Right lobe of liver (tissue), 6 donors: Measurements from ENCODE around the gene UBAC2. TPM values are rescaled to one million over a fixed set of nuclear protein-coding genes. Genes with fewer than 3 reads are reported as not detected.

Experiments
- ATAC-seq, 4 donors: fragments of 200-7000 bp; cut with Tn5 transposase; one replicate each; pipeline ENCODE4 v1.9.1; 2020; ENCODE audit warnings: mild to moderate bottlenecking in 4 of 4, moderate library complexity in 4 of 4
- DNase-seq, 3 donors: peaks; one replicate each; pipeline ENCODE4 v3.0.0-alpha.2; 2020
- H3K27ac ChIP-seq, 3 donors: fragments of 200-600 bp; one replicate each; pipeline ENCODE4 v1.8.0; 2022
- H3K27me3 ChIP-seq, 2 donors: fragments of 200-600 bp; one replicate each; pipeline ENCODE4 v1.8.0; 2022
- H3K36me3 ChIP-seq, 4 donors: fragments of 200-600 bp; sonication (generic) in 1 of 4; one replicate each; pipeline versions ENCODE4 v1.5.1 to v1.8.0; 2017 to 2022; ENCODE audit warnings: control low read depth in 1 of 4
- H3K4me1 ChIP-seq, 4 donors: fragments of 200-600 bp; sonication (generic) in 1 of 4; one replicate each; pipeline versions ENCODE4 v1.5.1 to v1.8.0; 2017 to 2022; ENCODE audit warnings: control low read depth in 1 of 4
- H3K4me3 ChIP-seq, 3 donors: fragments of 200-600 bp; one replicate each; pipeline ENCODE4 v1.8.0; 2022
- H3K9me3 ChIP-seq, 4 donors: fragments of 200-600 bp; sonication (generic) in 1 of 4; one replicate each; pipeline versions ENCODE4 v1.5.1 to v1.8.0; 2017 to 2022; ENCODE audit warnings: control low read depth in 1 of 4
- CTCF ChIP-seq, 4 donors: fragments of 200-600 bp in 3 of 4; fragments of 450-650 bp in 1 of 4; IDR thresholded peaks; one replicate each; pipeline versions ENCODE4 v1.5.1 to v1.8.0; 2016 to 2022; ENCODE audit warnings: antibody characterized with exemption in 4 of 4, mild to moderate bottlenecking in 2 of 4
- POLR2A ChIP-seq: fragments of 450-650 bp; IDR thresholded peaks from one replicate; pipeline ENCODE4 v1.6.1; 2017; ENCODE audit warnings: antibody characterized with exemption, mild to moderate bottlenecking
- WGBS: methylation state at CpG from one replicate; pipeline ENCODE4 v1.1.6; 2018; ENCODE audit warnings: low coverage, low lambda C conversion rate; ENCODE audit not compliant: insufficient coverage; ENCODE audit errors: missing lambda C conversion rate; 5-methylcytosine and 5-hydroxymethylcytosine counted together
- intact Hi-C, 2 donors: fragments of 100-400 bp; cut with DNase I; formaldehyde crosslinking; loops; one replicate each; pipeline versions ENCODE4 v1.11.2 to v1.14.1; 2022
- total RNA-seq, 6 experiments: library from RNA; depleted of rRNA in 2 of 6; stranded (reverse); fragments of >200 nt in 2 of 6; fragmentation: NEBNext Ultra II Directional in 3 of 6; extraction: Animal tissue kit (Norgen Biotek cat#: 25700) in 3 of 6; gene quantifications; one replicate each; pipeline versions ENCODE4 v1.1.0 to v1.2.4, GENCODE V29; 2016 to 2023
- donor health status: DM: no; HTN: yes; CAD: no.
- donor health status: DM: no; HTN: no; CAD: no.
- donor health status: DM: no; HTN: no; CAD: no.
- donor health status: DM: no; HTN: yes; CAD: no.
- donor health status: DM: no; HTN: yes; CAD: no.

Gene UBAC2
- total RNA-seq, 6 experiments from 2014 or later: 30.2 to 45.0 (median 37.0) TPM

GRCh38 chr13:99203601-99204579, 3.2 kb downstream of the UBAC2 start:
- ATAC-seq (no peak), DNase-seq (no peak)
- H3K4me3 ChIP-seq: no peak overlapping the region
- H3K9me3 ChIP-seq: no peaks in the 10 kb centered on the region
- no peak overlapping the region for H3K27ac ChIP-seq
- 74% methylated on average over 9 of the region's 9 CpGs for WGBS
- intact Hi-C loops: no loop called here
- H3K4me1 ChIP-seq: peaks cover 0 to 15% (median 2%) of the 10 kb centered on the region in 4 donors
- TF ChIP-seq CTCF (IDR thresholded peaks at IDR 0.05): no peak
- TF ChIP-seq POLR2A: no peak
- H3K36me3 ChIP-seq: no peaks in the 10 kb centered on the region
- no peaks in the 10 kb centered on the region for H3K27me3 ChIP-seq

GRCh38 chr13:99205621-99206220, 5.1 kb downstream of the UBAC2 start:
- H3K4me3 ChIP-seq: no peak overlapping the region
- TF ChIP-seq POLR2A (no peak), CTCF (IDR thresholded peaks at IDR 0.05) (no peak)
- H3K27me3 ChIP-seq: no peaks in the 10 kb centered on the region
- DNase-seq (no peak), ATAC-seq (no peak)
- no peaks in the 10 kb centered on the region for H3K9me3 ChIP-seq
- WGBS: 89% methylated on average over 16 of the region's 22 CpGs
- no peak overlapping the region for H3K27ac ChIP-seq
- no peaks in the 10 kb centered on the region for H3K36me3 ChIP-seq
- intact Hi-C loops: no loop called here
- H3K4me1 ChIP-seq: peaks cover 0 to 15% (median 0%) of the 10 kb centered on the region in 4 donors

GRCh38 chr13:99206226-99206625, 5.6 kb downstream of the UBAC2 start:
- no peak for TF ChIP-seq POLR2A
- no peak for TF ChIP-seq CTCF (IDR thresholded peaks at IDR 0.05)
- H3K36me3 ChIP-seq: no peaks in the 10 kb centered on the region
- H3K9me3 ChIP-seq: no peaks in the 10 kb centered on the region
- DNase-seq (no peak), ATAC-seq (no peak)
- H3K27ac ChIP-seq: no peak overlapping the region
- H3K4me3 ChIP-seq: no peak overlapping the region
- WGBS: 86% methylated on average over 1 of the region's 8 CpGs
- intact Hi-C loops: no loop called here
- no peaks in the 10 kb centered on the region for H3K27me3 ChIP-seq
- H3K4me1 ChIP-seq: peaks cover 0 to 15% (median 0%) of the 10 kb centered on the region in 4 donors

GRCh38 chr13:99206873-99207272, 6.2 kb downstream of the UBAC2 start:
- Histone ChIP-seq H3K4me1 (peaks cover 0 to 15% (median 0%) of the 10 kb centered on the region in 4 donors), H3K4me3 (no peak overlapping the region), H3K27ac (no peak overlapping the region), H3K9me3 (no peaks in the 10 kb centered on the region), H3K36me3 (no peaks in the 10 kb centered on the region), H3K27me3 (no peaks in the 10 kb centered on the region)
- intact Hi-C loops: no loop called here
- ATAC-seq (no peak), DNase-seq (no peak)
- no peak for TF ChIP-seq CTCF (IDR thresholded peaks at IDR 0.05)
- TF ChIP-seq POLR2A: no peak
- WGBS: 94% methylated on average over 5 of the region's 5 CpGs
